GM12891 (cell line): ENCODE measurements around the gene MUSTN1.

Experiments used
- DNase-seq: peaks from one replicate; pipeline ENCODE4 v3.0.0; 2011; ENCODE audit warnings: low spot score; ENCODE audit not compliant: insufficient read length
- FAIRE-seq: peaks from 2 replicates; lab custom pipeline; 2011; peaks lifted over from hg19 to GRCh38; lab: Jason Lieb, UNC
- PAX5 ChIP-seq: IDR thresholded peaks from 2 replicates; pipeline ENCODE4 v1.6.1; 2011; ENCODE audit warnings: low read length, moderate library complexity, mild to moderate bottlenecking; ENCODE audit not compliant: insufficient read depth, severe bottlenecking
- POLR2A ChIP-seq: IDR thresholded peaks from 2 replicates; pipeline ENCODE4 v1.6.1; 2011; ENCODE audit warnings: low read depth, low read length, control low read depth
- POLR2AphosphoS5 ChIP-seq: IDR thresholded peaks from 2 replicates; pipeline ENCODE4 v1.6.1; 2011; ENCODE audit warnings: low read depth, low read length, control low read depth
- POU2F2 ChIP-seq: IDR thresholded peaks from 2 replicates; pipeline ENCODE4 v1.6.1; 2011; ENCODE audit warnings: low read depth, mild to moderate bottlenecking, control low read depth, low read length, moderate library complexity
- SPI1 ChIP-seq: IDR thresholded peaks from 2 replicates; pipeline ENCODE4 v1.6.1; 2011; ENCODE audit warnings: low read depth, low read length, control low read depth
- TAF1 ChIP-seq: IDR thresholded peaks from 2 replicates; pipeline ENCODE4 v1.6.1; 2011; ENCODE audit warnings: low read depth, low read length, control low read depth

The MUSTN1 gene

DNA sequence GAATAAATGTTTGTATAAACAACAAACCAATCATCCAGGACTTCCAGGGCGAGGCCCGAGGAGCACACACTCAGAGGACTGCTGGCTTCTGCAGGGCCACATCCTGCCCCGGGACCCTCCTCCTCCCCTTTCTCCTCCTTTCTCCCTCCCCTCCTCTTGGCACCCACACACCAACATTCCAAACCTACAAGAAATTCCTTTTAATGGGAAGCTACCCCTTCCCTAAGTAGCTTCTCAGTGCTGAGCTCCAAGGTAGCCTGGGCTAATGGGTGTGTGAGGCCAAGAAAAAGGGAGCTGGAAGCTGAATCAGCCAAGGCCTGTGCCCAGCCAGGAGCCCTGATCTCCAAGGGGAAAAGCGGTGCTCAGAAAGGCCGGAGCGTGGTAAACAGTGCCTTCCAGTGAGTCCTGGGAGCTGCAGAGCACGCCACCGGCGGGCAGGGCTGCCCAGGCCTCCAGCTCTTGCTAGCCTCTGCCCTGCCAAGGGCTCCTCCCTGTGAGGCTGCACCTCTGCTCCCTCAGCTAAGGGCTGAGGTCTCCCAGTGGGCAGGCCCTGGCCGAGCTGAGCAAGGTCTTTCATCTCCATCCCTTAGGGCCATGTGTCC, 36.3 kb downstream of the MUSTN1 start:
- DNase-seq (no peak), FAIRE-seq (no peak)
- no peak for TF ChIP-seq TAF1
- TF ChIP-seq POU2F2 = no peak
- no peak for TF ChIP-seq PAX5

DNA sequence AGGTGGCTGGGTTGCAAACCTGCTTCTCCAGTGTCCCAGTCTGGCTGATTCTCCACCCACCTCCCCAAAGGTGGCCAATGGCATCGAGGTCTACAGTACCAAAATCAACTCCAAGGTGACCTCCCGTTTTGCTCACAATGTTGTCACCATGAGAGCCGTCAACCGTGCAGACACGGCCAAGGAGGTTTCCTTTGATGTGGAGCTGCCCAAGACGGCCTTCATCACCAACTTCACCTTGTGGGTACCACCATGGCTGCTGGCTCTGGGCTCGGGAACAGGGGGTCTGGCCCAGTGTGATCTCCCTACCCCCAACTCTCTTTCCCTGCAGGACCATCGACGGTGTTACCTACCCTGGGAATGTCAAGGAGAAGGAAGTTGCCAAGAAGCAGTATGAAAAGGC, 38.4 kb downstream of the MUSTN1 start:
- FAIRE-seq (no peak), DNase-seq (no peak)
- TF ChIP-seq SPI1 = no peak
- no peak for TF ChIP-seq POLR2A
- no peak for TF ChIP-seq POLR2AphosphoS5
- no peak for TF ChIP-seq PAX5
- no peak for TF ChIP-seq TAF1
- TF ChIP-seq POU2F2 = no peak

DNA sequence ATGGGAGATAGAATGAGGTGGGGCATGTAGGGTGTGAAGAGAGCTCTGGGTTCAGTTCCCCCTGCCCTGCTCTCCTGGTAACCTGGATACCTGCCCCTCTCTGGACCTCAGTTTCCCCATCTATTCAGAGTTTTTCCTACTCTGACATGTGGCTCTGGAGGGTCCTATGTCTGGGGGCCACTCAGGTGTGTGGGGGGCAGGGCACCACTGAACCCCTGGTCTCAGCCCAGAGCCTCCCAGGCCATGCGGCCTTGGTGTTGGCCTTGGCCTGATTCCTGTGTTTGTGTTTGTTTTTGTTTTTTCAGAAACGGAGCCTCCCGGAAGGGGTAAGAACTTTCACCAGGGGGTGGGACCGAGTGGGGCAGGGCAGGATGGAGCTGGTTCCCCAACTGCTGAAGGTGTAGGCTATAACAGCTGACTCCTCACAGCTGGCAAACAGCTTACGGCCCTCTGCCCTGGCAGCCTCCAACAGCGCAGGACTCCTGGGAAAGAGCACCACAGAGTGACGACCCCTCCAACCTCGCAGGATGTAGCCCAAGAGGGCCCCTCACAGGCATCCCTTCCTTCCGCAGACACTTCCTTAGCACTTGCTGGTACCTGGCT, 39.4 kb downstream of the MUSTN1 start:
- DNase-seq (no peak), FAIRE-seq (no peak)
- TF ChIP-seq SPI1 = no peak
- no peak for TF ChIP-seq POLR2AphosphoS5
- TF ChIP-seq PAX5 = no peak
- no peak for TF ChIP-seq POLR2A
- TF ChIP-seq POU2F2 = no peak
- no peak for TF ChIP-seq TAF1

DNA sequence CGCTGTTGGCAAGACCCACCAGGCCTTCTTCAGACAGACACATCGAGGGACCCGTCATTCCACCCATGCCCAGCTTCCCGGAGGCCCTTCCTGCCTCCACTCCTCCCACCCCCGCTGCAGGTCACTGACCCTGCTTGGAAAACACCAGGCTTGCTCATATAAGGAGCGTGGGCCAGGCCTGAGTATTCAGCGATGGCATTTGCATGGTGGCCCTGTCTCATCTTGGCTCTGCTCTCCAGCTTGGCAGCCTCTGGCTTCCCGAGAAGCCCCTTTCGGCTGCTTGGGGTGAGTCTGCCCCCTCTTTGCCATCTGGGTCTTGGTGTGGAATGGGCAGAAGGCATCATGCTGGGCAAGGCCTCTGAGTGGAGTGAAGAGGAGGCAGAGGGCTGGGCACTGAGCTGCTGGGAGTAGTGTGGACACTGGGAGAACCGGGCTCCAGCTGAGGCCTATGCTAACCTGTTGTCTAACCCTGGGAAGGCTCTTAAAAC, 40.2 kb downstream of the MUSTN1 start, which contains the start of gene ITIH3:
ITIH3 (plus strand) TSS at position 185 of the 488 bp plus-strand sequence; CDS start at position 193, 8 bp downstream.
- no peak for FAIRE-seq
- DNase-seq = no peak
- TF ChIP-seq SPI1 (no peak), POU2F2 (no peak), POLR2AphosphoS5 (no peak), PAX5 (no peak), TAF1 (no peak), POLR2A (no peak)

DNA sequence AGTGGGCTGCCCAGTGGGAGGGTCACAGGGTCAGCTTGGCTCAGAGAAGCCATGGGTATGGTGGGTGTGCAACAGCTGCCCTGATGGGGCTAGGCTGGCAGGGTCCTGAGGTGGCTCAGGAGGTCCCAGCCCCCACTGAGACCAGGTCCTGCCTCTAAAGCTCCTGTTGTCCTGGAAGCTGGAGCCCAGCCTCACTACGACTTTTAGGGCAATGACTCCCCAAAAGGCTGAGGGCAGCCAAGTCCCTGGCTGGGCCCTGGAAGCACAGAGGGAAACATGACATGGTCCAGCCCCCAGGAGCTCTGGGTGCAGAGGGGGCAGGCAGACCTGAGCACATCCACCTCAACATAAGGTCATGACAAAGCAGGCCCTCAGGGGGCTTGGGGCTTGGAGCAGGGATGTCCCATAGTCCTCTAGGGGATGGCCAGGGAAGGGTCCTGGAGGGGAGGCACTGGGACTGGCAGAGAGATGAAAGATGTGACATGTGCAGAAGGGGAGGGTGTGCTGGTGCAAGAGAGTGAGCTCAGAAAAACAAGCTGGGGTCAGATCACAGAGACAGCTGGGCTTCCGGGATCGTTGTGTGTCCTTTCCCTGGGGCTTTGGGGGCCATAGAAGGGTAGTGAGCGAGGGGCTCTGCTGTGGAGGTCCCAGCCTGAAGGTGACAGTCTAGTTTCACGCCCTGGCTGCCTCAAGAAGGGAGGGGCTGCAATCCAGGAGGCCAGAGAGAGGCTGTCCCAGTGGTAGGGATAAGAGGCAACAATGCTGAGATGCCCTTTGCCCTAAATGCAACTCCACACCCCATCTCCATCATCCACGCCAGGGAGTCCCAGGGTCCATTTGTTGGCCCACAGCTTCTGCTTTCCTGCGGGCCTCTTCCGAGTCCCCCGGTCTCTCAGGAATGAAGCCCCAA, 40.9 kb downstream of the MUSTN1 start:
- DNase-seq = no peak
- no peak for TF ChIP-seq POU2F2
- no peak for TF ChIP-seq POLR2A
- no peak for TF ChIP-seq PAX5
- no peak for TF ChIP-seq POLR2AphosphoS5
- no peak for TF ChIP-seq TAF1
- TF ChIP-seq SPI1 = no peak
- FAIRE-seq = no peak

DNA sequence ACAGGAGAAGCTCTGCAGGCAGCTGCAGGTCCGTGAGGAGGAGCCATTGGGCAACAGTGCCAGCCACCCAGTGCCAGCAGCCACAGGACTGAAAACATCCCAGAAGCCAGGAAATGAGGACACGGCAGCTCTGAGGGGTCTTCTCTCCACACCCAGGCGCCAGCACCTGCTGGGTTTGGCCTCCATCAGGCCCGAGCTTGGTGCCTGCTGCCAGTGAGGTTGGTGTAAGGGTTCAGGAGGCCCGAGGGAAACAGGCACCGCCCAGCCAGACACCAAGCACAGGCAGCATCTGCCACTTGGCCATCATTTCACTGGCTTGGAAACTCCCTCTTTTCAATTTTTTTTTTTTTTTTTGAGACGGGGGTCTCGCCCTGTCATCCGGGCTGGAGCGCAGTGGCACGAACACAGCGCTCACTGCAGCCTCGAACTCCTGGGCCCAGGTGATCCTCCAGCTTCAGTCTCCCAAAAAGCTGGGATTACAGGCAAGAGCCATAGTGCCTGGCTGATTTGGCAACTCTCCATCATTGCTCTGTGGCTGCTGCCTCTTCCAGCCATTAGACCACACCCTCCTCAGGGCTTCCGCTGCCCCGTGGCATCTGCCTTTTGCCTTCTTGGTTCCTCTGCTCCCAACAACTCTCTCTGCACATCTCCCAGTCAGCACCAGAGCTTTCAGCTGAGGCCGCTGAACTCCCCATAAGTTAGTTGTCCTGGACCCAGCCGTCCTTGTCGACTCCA, 41.7 kb downstream of the MUSTN1 start:
- DNase-seq = no peak
- TF ChIP-seq PAX5 (no peak), TAF1 (no peak), POLR2A (no peak), POU2F2 (no peak), POLR2AphosphoS5 (no peak), SPI1 (no peak)
- no peak for FAIRE-seq

DNA sequence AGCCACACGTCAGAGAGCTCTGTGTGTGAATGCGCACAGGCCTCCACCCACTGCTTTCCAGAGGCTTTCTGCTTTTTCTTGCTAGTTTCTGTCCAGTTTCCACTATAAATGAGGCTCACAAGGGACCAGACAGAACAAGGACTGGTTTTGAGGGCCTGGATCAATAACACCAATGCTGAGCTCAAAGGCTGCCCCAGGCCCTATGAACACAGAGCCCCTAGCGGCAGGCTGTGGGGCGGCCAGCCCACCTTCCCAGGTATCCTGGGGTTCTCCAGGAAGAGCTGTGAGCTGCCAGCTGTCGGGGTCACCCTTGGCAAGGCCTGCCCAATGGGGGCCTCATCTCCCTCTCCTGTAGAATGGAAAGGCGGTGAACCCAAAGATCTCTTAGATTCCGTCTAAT, 42.4 kb downstream of the MUSTN1 start:
- FAIRE-seq (no peak), DNase-seq (no peak)
- TF ChIP-seq POU2F2 (no peak), POLR2AphosphoS5 (no peak), TAF1 (no peak), POLR2A (no peak), PAX5 (no peak), SPI1 (no peak)

DNA sequence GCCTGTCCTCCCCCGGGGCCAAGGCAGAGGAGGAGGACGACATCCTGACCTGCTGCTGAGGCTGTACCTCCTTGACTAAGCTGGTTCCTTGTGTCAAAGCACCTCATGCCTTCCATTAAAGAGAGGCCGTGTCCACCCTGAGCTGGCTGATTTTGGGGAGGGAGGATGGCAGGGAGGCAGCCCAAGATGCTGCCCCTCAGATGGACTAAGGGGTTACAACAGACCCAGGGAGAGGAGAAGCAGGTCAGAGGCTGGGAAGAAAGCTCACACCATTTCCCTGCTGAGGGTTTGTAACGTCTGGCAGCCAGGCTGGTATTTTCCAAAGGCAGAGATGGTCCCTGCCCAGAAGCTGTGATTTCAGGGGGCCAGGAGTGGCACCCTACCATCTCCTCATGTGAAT, 42.9 kb downstream of the MUSTN1 start:
- FAIRE-seq (no peak), DNase-seq (no peak)
- TF ChIP-seq TAF1 = no peak
- no peak for TF ChIP-seq POU2F2
- TF ChIP-seq SPI1 = no peak
- no peak for TF ChIP-seq PAX5
- TF ChIP-seq POLR2A = no peak
- TF ChIP-seq POLR2AphosphoS5 = no peak

DNA sequence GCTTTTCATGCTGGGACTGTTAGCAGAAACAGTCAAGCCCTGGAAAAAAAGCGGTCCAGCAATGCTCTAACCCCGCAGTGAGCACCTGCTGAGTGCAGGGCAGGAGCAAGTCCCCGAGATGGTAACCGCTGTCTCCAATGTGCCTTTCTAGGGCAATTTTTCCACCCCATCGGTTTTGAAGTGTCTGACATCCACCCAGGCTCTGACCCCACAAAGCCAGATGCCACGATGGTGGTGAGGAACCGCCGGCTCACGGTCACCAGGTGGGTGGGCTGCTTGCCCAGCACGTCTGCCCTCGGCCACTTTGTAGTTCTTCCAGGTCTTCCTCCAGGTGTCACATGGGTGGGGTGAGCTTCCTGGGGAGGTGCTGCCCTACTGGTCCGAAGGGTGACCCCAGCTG, 43.5 kb downstream of the MUSTN1 start:
- TF ChIP-seq SPI1 (no peak), POLR2A (no peak), PAX5 (no peak), TAF1 (no peak), POU2F2 (no peak), POLR2AphosphoS5 (no peak)
- DNase-seq (no peak), FAIRE-seq (no peak)
